CD4-positive, alpha-beta T cell treated with Interleukin-12 subunit alpha and Interleukin-12 subunit beta, for 1 hour (primary cell): ENCODE results near the gene FARP1.
"Not testable (repeated sequence)": the region's sequence is repeated elsewhere in the genome, so short reads cannot be mapped to it uniquely, and the experiment has no call there.

ENCODE experiments used
- DNase-seq: peaks from one replicate; pipeline ENCODE4 v3.0.0-alpha.2; 2020

FARP1 gene

DNA sequence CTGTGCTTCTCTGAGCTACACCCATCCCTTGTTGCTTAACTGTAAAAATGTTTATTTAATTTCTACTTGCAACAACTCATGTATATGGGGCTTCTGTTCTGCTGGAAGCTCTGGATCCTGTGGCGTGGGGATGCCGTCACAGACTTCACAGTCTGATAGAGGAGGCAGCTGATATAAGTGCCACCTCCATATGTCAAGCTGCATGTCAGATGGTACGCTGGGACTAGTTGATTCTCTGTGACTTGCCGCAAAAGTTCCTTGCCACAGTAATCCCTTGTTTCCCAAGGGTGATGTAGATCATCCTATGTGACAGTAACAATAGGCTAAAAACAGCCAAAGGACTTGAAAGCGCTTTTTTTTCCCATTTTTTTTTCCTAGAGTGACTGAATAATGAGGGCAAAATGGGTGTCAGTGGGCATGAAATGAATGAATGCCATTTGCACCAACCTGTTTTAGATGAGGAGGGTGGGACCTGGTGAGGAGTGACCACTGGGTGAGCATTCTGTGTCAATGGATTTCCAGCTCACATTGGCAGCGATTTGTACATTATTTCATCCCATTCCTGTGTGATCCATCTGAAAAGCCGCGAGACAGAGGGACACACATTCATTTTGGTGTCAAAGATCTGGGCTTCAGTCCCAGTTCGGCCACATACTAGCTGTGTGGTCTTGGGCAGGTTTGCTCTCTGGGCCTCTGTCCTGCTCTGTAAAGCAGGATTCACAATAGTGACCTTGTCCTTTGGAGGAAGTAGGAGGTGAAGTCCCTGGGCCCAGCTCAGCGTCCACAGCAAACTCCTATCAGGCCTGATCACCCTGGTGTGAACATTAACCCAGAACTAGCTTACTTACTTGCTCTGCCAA, 123.0 kb downstream of the FARP1 start:
- DNase-seq, result no peak

DNA sequence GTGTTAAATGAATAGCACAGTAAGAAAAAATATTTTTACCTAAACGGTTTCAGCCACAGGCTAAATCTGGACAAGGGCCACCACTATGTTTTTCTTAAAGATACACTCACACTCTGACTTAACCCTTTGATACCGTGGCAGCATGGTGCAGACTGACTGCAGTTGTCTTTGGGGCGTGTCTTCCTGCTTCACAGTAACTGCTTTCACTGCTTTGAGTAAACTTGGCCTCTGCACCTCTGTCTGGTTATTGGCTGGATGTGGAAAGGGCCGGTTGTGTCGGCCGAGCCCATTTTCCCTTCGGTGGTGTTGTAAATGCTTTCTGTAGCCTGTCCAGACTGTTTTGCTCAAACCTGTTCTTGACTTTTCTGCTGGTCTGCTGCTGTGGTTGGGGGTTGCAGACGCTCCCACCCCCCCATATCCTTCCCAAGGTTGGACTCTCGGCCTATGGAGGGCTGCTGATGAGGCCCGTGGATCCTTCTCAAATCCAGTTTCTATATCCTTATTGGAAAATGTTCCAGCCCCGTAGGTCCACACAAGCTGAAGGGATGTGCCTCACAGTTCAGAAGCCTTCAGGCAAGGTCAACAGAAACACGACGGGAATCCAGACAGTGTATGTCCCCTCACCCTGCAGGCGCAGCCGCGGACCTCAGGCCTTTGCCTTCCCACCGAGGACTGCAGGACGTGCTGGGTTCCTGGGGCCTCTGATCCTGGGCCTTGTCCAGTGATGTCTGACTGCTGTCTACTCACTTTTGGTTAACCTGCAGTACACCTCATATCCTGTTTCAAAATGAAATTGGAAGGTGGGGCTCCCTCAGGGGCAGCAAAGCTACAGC, 124.4 kb downstream of the FARP1 start:
- no peak for DNase-seq

DNA sequence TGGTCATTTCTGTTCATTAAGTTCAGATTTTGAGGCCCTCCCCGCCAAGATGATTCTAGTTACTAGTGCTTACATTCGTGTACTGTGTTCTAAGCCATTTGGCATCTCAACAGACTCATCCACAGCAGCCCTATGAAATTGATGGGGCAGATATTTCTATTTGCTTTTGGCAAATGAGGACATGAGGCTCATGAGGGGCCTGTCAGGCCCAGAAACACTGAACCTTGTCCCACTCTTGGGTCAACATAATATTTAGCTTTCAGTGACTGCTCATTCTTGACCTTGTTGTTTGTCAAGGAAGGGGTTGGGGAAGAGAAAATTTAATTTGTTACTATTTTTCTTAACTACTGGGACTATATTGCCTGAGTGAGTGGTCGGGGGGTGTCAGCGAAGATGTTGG, 126.5 kb downstream of the FARP1 start:
- no peak for DNase-seq

DNA sequence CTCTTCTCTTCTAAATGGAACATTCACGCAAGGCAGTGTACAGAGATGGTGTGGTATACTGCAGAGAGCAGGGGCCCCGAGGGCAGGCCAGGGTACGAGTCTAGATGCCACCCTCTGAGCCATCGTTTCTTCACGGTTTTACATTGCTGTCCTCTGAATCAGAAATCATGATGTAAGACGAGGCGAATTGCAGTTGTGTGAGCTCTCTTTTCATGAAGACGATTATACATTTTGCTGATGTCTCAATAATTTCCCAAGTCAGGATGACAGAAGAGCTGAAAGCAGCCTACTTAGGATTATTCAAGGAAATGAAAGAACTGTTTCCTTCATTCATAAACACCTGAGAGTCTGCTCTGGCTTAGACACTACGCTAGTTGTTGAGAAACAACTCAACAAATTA, 127.9 kb downstream of the FARP1 start:
- no peak for DNase-seq

DNA sequence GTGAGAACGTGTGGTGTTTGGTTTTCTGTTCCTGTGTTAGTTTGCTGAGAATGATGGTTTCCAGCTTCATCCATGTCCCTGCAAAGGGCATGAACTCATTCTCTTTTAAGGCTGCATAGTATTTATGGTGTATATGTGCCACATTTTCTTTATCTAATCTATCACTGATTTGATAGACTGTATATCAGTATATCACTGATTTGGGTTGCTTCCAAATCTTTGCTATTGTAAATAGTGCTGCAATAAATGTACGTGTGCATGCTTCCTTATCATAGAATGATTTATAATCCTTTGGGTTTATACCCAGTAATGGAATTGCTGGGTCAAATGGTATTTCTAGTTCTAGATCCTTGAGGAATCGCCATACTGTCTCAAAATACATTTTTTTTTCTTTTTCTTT, 128.8 kb downstream of the FARP1 start:
- not testable (repeated sequence) for DNase-seq

DNA sequence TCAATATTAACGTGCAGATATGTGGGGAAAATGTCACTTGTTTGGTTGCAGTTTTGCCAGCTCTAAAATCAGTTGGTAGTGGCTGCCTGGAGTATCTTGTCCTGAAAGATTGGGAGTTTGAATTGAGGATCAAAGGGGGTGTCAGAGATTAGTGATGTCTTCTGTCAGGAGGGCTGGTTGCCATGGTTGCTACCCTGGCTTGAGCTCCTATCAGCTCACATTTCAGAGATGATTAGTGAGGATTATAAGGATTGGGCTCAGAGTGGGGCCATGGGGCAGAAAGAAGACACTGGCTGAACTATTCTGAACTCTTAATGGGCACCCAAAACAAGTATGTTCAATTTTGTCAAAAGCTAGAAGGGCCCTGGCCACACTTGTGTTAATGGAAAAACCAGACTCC, 129.7 kb downstream of the FARP1 start:
- no peak for DNase-seq

DNA sequence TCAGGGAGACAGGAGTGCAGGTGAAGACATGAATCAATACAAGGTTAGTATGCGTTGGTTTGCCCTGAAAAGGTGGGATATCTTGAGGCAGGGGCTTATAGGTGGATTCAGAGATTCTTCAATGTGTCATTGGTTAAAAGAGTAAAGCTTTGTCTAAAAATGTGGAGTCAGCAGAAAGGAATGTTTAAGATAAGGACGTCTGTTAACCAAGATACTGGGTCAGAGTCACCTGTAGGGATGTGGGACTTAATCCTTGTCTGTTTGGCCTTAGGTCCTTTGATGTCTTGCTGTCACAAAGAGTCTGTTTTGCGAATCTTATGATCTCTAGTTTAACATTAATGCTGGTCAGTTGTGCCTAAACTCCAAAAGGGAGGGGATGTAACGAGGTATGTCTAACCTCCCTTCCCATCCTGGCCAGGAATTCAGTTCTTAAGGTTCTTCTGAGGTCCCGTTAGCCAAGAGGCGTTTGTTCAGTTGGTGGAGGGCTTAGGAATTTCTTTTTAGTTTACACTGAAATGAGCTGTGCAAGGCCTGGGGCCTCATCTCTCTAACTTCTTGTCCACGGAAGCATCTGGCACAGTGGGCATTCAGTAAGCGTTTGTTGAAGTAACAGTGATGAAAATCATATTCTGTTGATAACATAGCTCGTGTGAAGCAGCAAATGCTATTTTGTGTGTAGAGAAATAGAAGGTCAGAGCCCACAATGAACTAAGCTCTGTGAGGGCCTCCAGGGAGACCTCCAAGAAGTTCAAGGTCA, 130.4 kb downstream of the FARP1 start:
- DNase-seq, result no peak

DNA sequence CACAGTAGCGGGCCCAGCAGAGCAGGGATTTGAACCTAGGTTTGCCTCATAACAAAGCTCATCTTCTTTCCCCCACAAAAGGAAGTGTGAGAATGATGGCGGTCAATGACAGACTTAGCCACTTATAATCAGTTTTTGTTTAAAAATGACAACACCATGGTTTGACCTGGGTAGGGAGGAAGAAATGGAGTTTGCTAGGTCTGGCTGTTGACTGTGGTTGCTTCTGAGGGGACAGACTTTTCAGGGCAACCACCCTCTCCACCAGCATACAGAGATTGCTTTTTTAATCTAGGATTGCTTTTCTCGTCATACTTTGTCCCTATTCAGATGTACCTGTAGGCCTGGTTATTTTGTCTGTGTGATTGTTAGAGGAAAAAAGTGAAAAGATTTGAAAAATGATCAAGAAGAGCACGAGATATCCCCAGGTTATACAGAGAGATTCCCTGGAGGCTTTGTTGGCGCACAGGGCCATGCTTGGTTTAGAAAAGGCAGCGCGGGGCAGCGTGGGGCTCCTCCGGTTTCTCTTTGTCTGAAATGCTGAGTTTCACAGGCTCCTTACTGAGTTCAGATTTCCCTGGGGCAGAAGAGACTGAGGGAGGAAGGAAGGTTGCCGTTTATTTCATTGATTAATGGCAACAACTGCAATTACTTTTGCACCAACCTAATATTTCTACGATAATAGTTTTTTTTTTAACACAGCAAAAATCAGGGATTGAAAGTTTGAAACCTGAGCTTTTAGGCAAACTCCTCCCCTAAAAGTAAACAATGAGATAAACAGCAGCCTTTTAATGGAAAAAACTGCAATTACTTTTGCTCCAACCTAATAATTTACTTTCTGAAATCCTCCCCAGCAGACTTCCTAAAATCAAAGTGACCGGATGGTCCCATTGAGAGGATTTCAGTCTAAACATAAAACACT, 131.2 kb downstream of the FARP1 start:
- no peak for DNase-seq

DNA sequence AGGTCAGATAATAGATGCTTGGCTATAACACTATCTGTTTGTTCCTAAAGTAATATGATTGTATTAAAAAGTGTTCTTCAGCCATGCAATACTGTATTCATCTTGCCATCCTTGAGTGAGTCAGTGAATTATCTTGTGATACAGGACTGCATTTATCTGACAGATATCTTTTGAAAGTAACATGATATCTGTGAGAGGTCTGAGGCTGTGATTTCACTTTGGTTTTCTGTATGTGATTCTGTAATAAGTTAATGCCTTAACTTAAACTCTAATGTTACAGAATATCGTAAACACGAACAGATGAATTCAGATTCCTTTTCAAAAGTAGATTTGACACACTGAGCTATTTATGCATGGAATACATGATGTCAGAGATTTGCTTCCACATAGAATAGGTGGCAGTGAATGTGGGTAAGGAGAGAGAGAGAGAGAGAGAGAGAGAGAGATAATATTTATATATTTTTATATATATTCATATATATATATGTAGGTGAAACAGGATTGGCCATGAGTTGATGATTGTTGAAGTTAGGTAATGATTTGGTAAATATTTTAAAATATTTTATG, 132.1 kb downstream of the FARP1 start:
- no peak for DNase-seq

DNA sequence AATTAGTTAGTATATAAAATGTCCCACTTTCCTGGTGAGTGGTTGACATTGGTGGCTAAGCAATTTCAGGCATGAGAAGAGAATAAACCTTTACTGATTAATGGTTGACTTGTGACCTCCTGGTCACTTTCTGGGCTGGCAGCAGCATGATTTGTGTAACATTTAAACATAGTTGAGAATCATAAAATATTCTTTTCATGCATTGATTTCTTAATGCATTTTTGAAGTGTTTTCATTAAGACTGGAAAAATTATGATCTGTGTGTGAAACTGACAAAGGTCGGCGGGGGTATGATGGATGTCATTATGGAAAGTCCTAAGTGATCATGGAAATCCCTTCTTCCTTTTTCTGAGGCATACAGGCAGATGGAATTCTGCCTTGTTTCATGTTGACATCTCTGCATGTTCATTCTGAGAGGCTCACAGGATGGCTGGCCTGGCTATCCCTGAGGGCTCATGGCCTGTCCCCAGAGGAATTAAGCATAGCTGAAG, 132.8 kb downstream of the FARP1 start:
- no peak for DNase-seq

DNA sequence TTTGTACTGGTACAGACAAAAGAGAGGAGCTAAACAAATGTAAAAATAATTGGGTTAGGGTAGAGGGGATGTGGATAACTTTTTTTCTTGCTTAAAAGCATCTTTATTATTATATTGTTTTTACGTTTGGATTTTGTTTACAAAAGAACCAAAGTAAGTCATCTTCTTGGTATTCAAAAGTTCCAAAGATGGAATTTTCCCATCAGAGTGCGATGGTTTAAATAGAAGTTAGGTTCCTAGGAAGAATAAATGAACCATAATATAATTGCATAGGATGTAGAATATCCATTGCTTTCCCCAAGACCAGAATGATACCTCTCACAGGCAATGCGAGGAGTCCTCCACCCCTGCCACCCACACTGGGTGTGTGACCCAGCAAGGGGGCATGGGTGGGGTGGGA, 133.6 kb downstream of the FARP1 start:
- DNase-seq, result no peak

DNA sequence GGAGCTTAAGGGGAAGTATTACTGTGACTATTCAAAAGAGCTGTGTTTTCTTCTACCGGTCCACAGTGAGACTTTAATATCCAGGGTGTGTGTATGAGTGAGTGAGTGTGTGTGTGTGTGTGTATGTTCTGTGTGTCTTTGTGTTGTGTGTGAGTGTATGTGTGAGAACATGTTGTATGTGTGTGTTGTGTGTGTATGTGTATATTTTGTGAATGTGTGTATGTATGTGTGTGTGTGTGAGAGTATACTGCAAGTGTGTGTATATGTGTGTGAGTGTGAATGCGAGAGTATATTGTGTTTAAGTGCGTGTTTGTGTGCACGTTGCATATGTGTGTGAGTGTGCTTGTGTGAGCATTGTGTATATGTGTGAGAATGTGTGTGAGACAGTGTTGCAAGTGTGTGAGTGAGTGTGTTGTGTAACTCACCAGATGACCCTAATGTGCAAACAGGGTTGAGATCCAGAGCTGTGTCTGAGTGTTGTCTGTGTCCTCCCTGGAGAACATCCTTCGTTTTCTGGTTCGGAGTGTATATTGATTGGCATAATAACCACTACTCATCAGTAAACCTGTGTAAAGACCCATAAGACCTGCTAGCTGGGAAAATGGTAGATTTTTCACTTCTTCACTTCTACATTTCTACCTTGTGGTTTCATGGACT, 135.3 kb downstream of the FARP1 start:
- DNase-seq, result no peak

DNA sequence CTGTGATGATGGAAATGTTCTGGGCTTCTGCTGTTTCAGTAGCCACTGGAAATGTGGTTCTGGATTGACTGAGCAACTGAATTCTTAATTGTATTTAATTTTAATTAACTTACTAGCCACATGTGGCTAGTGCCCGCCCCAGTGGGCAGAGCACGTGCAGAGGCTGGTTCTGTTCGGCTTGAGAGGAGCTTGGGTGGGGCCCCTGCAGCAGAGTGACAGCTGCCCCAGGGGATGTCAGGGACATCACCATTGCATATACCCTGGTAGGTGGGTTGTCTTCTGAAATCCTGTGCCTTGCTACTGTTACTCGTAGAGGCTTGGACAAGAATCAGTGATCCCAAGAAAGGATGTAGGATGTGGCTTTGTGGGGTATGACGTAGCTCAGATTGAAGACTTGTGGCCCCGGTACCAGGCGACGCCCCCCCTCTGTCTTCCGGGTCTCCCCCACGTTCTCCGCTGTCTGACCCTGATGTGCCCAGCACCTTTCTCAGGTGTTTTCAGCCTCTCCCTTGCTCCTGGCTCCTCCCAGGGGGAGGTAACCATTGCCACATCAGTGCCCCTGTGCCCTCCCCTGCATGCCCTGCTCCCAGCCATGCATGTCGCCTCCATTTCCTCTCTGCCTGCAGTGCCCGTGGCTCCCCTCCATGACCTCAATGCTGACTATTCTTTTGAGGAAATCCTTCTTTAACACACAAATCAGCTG, 136.7 kb downstream of the FARP1 start:
- no peak for DNase-seq

DNA sequence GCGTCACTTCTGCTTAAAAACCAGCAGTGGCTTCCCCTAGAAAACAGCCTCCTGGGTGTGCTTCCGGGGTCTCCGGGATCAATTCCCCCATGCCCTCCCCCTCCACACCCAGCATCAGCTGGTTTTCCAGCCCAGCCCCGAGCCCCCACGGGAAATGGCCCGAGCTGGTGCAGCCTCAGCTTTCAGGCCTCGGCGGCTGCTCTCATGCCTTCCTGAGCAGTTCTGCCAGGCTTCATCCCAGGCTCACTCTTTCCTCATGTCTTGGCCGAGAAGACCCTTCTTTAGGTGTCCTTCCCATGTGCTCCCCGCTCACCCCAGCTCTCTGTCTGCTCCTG, 137.2 kb downstream of the FARP1 start:
- no peak for DNase-seq

DNA sequence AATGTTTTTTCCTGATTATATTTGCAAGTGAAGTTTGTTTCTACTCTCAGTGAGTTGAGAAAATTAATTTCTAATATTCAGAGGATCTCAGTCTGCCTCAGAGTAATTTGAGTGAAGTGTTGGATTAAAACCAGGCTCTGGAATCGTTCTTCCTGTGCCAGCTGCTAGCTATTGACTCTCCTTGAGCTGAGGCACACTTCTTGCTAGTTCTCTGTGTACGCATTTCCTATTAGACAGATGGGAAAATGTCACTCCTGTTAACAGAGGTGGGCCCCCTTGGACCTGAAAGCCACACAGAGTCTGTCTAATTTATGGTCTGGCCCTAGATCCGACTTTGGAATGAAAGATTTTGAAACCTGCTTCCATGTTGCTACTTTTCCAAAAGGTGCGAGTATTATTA, 141.8 kb downstream of the FARP1 start:
- DNase-seq, result no peak

DNA sequence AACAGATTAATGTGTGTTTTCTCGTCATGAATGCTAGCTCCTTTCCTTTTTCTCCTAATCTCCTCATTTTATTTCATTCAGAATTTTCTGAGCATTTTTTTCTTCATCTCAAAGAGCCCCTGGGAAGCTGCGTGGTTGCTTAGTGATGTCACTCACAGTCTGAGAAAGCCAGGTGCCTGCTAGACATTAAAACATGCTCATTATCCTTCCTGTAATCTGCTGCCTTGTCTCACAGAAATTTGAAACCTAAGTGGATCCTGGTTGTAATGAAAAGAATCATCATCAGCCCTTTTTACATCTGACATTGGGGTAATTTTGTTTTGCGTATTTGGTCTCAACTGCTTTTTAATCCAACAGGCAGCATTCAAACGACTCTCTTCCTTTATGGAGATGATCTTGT, 142.4 kb downstream of the FARP1 start:
- no peak for DNase-seq

DNA sequence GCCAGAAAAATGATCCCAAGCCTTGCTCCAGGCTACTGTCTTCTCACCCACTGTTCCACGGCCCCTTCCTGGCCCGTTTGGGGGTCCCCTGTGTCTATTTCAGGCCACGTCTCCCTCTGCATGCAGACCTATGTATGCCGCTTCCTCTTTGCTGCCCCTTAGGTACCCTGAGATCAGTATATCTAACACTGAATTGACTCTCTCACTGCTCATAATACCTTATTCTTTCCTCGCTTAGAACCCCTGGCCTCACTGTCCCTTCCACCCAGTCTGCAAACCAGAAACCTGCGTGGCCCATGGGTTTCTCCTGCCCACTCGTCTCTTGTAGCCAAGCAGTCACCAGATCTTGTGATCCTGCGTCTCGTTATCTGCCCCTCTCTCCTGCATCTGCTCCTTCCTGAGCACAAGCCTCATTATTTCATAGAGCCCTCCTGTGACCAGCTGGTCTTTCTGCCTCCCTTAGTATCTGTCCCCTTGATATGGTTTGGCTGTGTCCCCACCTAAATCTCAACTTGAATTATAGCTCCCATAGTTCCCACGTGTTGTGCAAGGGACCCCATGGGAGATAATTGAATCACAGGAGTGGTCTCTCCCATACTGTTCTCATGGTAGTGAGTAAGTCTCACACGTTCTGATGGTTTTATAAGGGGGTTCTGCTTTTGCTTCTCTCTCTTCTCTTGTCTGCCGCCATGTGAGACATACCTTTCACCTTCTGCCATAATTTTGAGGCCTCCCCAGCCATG, 143.1 kb downstream of the FARP1 start:
- no peak for DNase-seq

DNA sequence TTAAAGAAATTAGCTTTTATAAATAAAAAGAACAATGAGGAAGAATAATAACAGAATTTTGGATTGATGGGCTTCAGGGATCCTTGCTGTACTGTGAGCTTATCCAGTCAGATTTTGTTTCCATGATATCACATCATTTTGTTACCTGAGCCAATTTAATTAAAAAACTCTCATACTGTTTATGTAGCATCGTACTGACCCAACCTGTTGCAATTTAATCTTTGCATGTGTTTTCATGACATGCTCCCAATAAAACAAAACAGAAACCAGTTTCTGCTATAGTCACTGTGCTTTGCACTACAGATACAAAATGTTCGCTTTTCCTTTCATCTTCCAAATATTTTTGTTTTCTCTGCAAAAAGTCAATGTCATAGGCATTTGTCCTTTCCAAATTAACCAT, 143.9 kb downstream of the FARP1 start:
- no peak for DNase-seq

DNA sequence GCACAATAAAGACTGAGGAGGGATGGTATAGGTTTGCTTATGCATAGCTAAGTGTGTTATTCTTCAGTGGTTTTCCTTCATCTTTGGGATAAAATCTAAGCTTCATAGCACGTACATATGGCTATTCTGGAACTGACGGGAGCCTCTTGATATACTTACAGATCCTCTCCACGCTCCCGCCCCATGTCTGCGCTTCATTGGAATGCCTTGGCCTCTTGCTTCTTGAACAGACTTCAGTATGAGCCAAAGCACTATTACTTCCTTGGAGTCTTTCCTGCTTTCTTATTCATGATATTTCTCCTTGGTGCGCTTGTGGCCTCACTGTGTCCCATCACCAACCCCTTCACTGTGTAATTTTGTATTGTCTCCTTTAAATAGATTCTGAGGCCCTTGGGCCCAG, 145.3 kb downstream of the FARP1 start:
- DNase-seq, result no peak

DNA sequence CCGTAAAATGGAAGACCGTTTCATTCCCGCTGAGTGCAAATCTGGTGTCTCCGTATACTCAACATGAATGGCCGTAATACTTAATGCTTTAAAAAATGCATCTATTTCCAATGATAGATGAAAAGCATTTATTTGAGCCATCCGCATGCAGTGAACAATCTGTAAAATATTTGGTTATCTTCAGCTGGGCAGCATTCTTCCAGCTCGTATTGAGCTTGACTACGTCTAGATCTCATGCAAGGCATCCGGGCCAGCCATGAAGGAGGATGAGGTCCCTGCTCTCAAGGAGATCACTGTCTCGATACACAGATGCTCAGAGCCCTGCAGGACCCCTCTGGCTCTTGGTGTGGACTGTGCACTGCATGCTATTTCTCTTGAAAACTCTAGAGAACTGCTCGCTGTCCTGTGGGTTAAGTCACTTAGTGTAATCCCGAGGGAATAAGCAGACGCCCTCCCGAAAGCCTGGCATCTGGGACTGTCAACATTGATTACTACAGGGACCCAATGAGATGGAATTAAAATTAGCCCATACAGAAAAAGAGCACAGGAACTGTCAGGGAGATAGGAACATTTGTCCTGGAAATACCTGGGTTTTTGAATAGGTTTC, 146.5 kb downstream of the FARP1 start:
- no peak for DNase-seq
